DMS53 (cell line): Measurements from ENCODE around the gene KLHL17.

ENCODE experiments used
- DNase-seq: peaks from one replicate; lab custom pipeline; 2025; lab: John Stamatoyannopoulos, UW

Gene KLHL17

DNA sequence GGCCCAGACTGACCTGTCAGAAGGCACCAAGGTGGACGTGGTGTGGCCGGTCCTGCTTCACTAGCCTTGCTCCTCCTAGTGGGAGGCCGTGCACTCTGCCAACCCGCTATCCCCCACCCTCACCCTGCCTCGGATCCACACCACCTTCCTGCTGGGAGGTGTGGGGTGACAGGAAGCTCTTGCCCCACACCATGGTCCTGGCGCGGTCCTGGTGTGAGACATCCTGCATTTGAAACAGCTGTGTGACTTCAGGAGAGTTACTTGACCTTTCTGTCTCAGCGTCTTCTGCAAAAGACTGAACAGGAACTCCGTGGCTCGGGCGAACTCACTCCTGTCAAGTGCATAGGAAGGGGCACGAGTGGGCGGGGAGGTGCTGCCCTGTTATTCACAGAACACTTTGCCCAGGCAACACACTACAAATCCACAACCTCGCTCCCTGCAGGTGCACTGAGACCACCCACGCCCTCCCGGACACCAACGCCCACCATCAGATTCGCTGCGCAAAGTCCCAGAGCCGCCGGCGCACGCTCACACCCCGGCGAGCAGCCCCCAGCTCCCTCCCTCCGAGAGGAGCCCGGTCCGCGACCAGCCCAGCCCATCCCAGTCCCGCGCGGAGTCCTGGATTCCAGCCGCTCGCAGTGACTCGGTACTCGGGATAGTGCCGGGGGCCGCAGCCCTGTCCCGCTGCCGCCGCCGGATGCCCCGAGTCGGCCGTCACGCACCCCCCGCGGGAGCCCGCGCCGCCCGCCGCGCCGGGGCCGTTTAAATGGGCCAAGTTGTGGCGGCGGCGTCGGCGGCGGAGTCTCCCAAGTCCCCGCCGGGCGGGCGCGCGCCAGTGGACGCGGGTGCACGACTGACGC is 37.0 kb upstream of the KLHL17 start, which contains the start of gene SAMD11:
Gene SAMD11 (plus strand): TSS at position 793 of the 860 bp plus-strand sequence. CDS start 509 bp downstream, outside the sequence.
- DNase-seq: peak; percentile 93

GRCh38 chr1:923991-924655 is 36.3 kb upstream of the KLHL17 start:
- DNase-seq: no peak

DNA sequence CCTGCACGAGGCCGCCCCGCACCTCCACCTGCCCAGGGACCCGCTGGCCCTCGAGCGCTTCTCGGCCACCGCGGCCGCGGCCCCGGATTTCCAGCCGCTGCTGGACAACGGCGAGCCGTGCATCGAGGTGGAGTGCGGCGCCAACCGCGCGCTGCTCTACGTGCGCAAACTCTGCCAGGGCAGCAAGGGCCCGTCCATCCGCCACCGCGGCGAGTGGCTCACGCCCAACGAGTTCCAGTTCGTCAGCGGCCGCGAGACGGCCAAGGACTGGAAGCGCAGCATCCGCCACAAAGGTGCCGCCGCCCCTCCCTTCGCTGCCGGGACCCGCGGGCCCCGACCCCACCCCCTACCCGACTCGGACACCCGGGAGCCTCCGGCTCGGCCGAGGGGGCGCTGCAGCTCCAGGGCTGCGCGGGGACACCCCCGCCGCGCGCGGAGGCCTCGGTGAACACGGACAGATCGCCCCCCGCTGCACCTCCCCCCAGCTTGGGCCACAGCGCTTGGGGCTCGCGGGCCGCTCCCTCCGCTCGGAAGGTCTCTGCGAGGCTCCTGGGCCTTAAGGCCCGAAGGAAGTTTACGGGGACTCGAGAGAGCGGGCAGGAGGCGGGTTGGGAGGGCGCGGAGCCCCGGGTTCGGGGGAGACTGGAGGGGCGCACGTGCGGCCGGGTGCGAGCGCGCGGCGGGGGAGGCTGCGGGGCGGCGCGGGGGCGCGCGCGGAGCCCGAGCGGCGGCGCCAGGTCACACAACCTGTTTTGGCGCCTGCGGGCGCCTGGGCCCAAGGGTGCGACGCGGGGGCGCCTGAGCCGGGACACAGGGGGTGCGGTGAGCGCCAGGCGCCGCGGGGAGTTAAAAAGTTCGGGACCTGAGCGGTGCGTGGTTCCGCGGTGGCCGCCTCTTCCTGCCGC is 35.5 kb upstream of the KLHL17 start:
- DNase-seq: peak; percentile 80

DNA sequence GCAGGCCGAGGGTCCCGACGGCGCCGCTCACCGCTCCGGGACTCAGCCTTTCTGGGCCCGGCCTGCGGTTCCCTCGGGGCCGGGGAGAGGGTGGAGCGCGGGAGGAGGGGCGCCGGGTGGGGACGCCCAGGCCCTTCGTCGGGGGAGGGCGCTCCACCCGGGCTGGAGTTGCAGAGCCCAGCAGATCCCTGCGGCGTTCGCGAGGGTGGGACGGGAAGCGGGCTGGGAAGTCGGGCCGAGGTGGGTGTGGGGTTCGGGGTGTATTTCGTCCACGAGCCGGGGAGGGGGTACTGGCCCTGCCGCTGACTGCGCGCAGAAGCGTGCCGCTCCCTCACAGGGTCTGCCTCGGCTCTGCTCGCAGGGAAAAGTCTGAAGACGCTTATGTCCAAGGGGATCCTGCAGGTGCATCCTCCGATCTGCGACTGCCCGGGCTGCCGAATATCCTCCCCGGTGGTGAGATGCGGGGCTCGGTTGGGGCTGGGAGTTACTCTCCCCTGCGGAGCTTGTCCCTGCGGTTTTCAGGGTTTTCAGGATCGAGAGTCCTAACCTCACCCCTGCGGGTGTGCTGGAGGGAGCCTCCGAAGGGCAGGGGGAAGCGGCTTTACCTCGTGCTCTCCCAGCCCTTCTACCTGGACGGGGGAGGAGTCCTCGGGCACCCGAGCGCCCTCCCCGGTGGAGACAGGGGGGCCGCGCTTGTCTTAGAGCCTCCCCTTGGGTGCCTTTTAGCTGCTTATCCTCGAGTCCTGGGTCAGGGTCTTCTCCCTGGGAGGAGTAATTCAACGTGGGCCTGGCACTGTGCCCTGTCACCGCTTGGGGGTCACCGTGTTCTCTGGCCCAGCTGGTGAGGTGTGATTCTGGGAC is 34.6 kb upstream of the KLHL17 start:
- peak; percentile 49 for DNase-seq

DNA sequence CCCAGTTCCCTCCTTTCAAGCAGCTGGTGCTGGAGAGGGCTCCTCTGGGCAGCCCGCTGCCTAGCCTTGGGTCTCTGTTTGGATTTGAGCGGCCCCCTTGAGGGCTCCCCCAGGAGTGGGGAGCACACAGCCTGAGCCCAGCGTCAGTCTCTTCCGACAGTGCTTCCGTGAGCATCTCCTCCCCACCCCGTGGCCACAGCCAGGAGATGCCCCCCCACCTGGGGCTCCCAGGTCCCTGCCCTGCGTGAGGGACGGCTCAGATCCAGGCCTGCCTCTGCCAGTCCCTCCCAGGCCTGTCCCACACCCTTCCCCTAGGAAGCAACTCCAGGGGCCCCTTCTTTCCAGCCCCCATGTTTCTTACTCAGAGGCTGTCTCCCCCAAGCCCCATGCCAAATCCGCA is 33.1 kb upstream of the KLHL17 start:
- no peak for DNase-seq

DNA sequence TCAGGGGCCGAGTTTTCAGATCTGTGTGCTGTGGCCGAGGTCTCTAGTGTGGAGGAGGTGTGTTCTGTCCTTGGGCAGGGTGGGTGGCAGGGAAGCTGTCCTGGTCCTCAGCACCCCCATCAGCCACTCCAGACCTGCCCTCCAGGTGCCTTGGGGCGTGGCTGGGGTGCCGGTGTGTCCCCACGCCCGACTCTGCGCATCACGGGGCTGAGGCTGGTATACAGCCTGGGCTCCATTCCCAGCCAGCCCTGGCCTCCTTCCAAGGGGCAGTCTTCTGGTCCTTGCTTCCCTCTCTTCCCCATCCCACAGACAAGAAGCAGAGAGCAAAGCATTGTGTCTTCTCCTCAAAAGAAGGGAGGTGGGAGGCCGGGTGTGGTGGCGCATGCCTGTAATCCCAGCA is 32.6 kb upstream of the KLHL17 start:
- DNase-seq: no peak

DNA sequence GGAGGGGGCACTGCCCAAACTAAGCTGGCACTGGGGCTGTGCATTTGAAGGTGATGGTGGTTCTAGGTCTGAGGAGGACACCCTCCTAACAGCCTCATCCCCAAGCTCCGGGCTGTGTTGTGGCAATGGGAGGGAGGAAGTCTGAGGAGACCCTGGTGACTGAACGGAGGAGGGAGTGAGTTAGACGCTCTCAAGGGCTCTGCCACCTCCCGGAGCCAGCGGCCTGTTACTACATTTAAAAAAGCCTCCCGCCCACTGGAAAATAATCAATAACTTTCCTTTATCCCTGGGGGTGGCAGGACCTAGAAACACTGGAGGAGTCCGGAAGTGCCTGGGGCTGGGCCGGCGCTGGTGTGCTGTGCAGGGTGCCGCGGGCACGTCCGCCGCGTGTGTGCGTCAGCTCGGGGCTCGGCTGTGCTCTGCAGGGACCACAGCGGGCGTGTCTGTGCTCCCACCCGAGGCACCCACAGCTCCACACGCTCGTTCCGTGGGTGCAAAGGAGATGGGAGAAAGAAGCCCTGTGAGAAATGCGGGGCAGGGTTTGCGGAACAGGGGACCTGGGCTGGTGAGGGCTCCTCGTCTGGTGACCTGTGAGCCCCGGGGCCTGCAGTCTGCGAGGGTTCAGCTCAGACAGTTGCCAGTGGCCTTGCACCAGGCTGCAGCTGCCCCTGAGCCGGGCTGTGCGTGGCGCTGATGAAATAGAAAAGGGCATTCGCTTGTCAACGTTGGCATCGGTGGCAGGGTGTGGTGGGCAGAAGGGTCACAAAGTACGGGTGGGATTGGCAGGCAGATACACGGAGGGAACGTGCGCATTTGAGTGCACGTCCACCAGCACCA is 31.3 kb upstream of the KLHL17 start:
- DNase-seq: peak; percentile 61

DNA sequence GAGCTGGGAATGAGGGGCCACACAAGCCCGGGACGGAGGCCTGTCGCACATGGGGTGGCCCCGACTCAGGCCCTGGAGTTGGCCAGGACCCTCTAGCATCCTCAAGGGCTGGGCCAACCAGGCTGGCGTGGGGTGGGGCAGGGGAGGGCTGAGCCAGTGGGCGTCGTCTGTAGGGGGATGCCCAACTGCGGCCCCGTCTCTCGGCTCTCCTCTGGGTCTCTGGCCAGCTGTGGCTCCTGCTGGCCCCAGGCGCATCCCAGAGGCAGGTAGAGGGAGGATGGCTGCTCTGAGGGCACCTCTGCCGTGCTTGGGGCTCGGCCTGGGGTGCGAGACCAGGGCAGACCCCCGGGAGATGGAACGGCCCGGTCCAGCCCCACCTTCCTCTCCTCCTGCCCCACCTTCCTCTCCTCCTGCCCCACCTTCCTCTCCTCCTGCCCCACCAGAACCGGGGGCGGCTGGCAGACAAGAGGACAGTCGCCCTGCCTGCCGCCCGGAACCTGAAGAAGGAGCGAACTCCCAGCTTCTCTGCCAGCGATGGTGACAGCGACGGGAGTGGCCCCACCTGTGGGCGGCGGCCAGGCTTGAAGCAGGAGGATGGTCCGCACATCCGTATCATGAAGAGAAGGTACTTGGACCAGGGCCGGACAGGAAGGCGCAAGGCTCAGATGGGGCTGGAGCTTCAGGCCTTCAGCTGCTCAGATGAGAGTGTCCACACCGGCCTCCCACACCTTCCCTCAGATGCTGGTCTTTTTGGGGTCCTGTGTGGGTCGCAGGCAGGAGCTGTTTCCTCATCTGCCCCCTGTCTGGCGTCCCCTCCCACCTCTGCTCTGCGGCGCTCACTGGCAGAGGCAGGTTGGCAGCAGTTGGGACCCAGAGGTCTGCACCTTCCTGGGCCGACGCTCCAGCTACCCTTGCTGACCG is 30.4 kb upstream of the KLHL17 start:
- DNase-seq: no peak

DNA sequence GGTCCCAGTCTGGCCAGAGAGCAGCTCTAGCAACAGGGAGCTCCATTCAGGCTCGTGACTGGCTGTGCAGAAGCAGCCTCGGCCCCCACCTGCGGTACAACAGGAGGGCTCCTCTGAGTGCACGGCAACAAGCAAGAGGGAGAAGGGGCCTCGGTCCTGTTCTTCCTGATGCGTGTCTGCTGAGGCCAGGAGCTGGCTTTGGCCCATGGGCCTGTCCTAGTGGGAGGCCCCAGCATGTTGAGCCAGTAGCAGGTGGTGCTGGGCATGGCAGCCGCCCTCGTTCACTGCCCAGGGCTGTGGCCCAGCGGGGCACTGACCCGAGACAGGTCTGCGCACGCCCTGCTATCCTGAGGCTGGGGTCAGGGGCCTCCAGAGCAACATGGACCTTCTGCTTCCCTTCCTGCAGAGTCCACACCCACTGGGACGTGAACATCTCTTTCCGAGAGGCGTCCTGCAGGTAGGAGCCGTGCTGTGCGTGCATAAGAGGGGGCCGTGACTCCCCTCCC is 29.7 kb upstream of the KLHL17 start:
- DNase-seq: no peak

- no peak for DNase-seq
Observed at GRCh38 chr1:931380-932172, 28.8 kb upstream of the KLHL17 start.

DNA sequence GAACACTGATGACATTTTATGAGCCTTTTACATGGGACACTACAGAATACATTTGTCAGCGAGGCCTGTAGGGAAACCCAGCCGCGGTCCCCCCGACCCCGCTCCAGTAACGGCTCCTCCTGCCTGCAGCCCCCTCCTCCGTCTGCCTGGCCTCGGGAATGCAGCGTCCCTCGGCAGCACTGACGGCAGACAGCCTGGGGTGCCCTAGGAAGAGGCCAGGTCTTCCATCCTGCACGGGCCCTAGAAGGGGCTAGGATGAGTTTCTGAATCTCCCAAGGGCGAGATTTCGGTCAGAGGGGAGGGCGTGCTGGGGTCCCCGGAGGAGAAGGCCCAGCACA is 28.2 kb upstream of the KLHL17 start:
- no peak for DNase-seq

GRCh38 chr1:932776-933602 is 27.4 kb upstream of the KLHL17 start:
- peak; percentile 73 for DNase-seq

DNA sequence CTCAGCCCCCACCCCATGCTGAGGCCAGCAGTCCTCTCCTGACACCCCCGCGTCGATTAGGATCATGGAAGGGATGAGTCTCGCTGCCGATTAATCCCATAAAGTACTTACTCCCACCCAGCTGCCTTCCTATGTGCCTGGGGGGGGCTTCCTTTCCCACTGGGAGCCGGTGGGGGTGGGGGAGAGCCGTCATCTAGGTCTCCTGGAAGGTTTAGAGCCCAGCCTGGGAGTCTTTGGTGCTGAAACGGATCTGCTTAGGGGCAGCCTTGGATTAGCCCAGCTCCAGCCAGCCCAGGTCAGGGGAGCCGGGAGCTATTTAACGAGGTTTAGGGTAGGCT is 26.8 kb upstream of the KLHL17 start:
- DNase-seq: no peak

DNA sequence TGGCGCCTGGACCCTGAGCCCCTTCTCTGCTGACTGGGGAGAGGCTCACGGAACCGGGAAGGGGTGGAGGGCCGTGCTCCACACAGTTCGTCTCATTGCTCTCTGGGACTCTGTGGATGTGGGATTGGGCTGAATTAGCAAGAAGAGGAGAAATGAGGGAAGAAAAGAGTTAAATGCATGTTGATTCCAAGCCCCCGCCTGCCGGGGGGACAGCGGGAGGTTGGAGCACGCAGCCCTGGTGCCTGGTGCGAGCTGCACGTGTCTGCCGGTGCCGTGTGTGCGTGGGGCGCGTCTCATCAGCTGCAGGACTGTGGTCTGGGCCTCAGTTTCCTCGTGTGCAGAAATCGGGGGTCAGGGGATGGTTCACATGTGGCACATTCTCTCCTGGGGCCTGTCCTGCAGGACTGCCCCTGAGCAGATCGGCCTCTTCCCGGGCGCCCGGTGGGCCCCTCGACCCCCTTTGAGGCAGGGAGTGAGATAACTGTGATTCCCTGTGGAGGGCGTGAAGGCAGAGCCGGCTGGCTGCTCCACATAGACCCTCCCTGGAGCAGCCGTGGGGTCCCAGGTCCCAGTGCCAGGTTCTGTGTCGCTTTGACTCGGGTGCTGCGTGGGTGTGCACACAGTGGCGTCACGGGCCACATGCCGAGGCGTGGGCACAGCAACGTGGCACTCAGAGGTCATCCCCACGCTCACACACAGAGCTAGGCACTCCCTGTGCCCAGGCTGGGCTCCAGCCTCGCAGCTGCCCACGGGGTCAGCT is 25.2 kb upstream of the KLHL17 start:
- no peak for DNase-seq

DNA sequence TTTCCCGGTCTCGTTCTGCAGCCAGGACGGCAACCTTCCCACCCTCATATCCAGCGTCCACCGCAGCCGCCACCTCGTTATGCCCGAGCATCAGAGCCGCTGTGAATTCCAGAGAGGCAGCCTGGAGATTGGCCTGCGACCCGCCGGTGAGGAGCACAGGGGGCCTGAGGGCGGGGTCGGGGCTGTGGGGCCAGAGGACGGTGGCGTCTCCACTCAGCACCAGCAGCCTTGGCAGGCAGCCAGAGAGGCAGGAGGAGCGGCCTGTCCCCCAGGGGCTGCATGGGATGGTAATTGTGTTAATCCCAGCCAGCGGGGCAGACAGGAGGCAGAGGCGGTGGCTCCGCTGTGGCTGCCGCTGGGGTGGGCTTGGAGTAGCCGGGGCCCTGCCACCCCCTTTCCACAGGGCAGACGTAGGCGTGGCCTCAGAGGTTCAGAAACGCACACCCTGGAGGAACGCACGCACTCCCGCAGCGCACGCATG is 24.6 kb upstream of the KLHL17 start:
- DNase-seq: peak; percentile 52

GRCh38 chr1:936348-937264 is 23.8 kb upstream of the KLHL17 start:
- DNase-seq: no peak
